Activated T-cell treated with anti-CD3 and anti-CD28 coated beads, Interleukin-2, amount 50 U/mL, for 48 hours (primary cell): Measurements from ENCODE around the gene SULT2B1.
"Not testable (repeated sequence)": the region's sequence is repeated elsewhere in the genome, so short reads cannot be mapped to it uniquely, and the experiment has no call there.

ENCODE experiments used
- DNase-seq, 2 experiments: peaks; one replicate each; pipeline ENCODE4 v3.0.0-alpha.2; 2020

Gene SULT2B1

DNA sequence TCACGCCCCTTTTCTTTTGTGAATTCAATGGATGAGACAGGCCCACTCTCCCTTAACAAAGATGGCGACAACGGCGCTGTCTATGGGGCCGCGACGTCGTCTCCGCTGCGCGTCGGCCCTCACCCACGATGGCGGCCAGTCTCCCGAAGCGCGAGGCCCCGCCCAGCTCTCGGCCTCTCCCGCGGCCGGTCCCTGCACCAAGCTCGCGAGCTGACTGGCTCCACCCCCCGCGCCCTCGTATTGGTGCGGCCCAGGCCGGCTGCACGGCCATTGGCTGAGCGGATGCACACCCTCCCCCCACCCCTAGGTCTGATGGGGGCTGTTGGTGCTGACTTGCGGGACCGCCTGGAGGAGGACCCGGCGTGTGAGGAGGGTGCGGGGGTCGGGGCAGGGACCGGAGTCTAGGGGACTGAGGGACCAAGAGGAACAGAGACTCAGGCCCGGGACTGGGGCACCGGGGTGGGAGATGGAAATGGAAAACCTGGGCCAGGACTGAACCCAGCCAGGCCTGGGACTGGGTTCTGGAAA, 72.2 kb downstream of the SULT2B1 start:
- DNase-seq, result peak; percentile 98 to 99

DNA sequence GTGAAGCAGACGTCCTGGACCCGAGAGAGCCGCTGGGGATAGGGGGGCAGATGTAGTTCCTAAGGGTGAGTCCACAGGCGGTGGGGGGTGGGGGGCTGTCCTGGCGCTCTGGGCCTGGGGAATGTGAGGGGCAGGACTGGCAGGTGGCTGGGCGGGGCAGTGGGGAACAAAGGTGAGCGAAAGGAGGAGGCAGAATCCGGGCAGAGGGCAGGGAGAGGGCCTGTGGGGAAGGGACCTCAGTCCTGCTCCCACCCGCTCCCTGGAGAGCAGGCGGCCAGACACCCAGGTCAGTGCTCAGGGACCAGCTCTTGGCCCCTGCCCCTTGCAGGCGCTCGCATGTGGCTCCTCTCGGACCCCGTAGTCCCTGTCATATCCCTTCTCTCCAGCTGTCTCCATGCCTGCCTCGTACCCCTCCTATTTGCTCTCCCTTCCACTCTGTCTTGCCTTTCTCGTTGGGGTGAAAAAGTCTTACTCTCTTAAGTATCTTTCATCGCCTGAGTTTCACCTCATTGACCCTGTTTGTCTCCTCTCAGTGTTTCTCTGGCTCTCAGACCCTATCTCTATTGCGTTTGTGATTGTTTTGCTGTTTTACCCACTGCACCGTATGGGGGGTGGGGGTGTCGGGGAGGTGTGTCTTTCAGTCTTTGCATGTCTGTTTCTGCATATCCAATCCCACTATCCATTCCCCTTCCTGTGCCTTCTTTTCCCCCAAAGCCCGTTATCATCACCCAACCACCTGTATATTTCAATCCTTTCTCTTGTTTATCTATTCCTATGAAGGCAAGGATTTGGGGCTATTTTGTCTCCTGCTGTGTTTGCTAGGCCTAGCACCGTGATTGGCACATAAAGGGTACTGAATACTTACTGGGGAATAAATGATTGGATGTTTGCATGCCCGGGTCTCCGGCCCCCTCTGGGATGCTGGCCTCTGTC, 73.1 kb downstream of the SULT2B1 start:
- no peak for DNase-seq

DNA sequence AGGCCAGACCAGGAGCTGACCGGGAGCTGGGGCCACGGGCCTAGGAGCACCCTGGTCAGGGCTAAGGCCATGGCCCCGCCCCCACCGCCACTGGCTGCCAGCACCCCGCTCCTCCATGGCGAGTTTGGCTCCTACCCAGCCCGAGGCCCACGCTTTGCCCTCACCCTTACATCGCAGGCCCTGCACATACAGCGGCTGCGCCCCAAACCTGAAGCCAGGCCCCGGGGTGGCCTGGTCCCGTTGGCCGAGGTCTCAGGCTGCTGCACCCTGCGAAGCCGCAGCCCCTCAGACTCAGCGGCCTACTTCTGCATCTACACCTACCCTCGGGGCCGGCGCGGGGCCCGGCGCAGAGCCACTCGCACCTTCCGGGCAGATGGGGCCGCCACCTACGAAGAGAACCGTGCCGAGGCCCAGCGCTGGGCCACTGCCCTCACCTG, 73.9 kb downstream of the SULT2B1 start:
- no peak for DNase-seq

DNA sequence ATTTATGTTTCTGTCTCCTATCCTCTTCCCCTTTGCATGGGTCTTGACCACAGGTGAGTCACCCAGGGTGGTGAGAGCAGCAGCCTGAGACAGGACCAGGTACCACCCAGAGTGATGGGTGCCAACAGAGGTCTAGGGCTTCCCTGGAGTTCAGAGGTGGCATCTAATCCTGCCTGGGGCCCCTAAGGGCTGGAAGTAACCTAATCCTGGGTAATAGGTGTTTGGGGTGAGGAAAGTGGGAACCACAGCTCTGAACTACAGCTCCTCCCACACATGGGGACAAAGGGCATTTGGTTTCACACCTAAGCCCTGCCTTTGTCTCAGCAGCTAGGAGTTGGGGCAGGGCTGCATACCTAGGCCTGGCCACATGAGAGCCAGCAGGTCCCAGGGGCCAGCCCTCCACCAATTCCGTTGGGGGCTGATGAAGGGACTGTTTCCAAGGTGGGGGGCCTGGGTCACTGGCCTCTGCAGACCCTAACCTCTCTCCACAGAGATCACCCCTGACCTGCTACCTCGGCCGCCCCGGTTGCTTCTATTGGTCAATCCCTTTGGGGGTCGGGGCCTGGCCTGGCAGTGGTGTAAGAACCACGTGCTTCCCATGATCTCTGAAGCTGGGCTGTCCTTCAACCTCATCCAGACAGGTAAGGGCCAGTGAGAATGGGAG, 75.4 kb downstream of the SULT2B1 start:
- peak in 1 of 2 experiments; percentile 65 for DNase-seq

DNA sequence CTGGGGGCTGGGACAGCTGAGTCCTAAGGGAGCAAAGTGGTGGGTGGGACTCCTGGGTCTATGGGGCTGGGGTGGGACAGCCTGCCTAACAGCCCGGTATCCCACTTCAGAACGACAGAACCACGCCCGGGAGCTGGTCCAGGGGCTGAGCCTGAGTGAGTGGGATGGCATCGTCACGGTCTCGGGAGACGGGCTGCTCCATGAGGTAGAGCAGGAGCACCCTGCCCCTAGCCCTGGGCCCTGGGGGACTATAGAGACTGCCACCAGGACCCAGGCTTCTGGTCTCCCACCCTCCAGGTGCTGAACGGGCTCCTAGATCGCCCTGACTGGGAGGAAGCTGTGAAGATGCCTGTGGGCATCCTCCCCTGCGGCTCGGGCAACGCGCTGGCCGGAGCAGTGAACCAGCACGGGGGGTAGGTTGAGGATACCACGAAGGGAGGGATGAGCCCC, 75.9 kb downstream of the SULT2B1 start:
- no peak for DNase-seq

DNA sequence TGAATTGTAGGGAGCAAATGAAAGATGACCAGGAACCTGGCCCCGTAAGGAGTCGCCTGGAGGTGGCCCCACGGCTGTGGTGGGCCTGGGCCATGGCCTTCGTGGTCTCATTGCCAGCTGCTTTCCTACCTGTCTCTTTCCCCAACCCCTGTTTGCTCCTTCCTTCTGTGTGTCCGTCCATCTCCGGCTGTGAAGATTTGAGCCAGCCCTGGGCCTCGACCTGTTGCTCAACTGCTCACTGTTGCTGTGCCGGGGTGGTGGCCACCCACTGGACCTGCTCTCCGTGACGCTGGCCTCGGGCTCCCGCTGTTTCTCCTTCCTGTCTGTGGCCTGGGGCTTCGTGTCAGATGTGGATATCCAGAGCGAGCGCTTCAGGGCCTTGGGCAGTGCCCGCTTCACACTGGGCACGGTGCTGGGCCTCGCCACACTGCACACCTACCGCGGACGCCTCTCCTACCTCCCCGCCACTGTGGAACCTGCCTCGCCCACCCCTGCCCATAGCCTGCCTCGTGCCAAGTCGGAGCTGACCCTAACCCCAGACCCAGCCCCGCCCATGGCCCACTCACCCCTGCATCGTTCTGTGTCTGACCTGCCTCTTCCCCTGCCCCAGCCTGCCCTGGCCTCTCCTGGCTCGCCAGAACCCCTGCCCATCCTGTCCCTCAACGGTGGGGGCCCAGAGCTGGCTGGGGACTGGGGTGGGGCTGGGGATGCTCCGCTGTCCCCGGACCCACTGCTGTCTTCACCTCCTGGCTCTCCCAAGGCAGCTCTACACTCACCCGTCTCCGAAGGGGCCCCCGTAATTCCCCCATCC, 76.7 kb downstream of the SULT2B1 start:
- DNase-seq, result no peak

DNA sequence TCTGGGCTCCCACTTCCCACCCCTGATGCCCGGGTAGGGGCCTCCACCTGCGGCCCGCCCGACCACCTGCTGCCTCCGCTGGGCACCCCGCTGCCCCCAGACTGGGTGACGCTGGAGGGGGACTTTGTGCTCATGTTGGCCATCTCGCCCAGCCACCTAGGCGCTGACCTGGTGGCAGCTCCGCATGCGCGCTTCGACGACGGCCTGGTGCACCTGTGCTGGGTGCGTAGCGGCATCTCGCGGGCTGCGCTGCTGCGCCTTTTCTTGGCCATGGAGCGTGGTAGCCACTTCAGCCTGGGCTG, 77.3 kb downstream of the SULT2B1 start:
- no peak for DNase-seq

DNA sequence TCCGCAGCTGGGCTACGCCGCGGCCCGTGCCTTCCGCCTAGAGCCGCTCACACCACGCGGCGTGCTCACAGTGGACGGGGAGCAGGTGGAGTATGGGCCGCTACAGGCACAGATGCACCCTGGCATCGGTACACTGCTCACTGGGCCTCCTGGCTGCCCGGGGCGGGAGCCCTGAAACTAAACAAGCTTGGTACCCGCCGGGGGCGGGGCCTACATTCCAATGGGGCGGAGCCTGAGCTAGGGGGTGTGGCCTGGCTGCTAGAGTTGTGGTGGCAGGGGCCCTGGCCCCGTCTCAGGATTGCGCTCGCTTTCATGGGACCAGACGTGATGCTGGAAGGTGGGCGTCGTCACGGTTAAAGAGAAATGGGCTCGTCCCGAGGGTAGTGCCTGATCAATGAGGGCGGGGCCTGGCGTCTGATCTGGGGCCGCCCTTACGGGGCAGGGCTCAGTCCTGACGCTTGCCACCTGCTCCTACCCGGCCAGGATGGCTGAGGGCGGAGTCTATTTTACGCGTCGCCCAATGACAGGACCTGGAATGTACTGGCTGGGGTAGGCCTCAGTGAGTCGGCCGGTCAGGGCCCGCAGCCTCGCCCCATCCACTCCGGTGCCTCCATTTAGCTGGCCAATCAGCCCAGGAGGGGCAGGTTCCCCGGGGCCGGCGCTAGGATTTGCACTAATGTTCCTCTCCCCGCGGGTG, 77.8 kb downstream of the SULT2B1 start:
- DNase-seq, result peak; percentile 63 to 65

DNA sequence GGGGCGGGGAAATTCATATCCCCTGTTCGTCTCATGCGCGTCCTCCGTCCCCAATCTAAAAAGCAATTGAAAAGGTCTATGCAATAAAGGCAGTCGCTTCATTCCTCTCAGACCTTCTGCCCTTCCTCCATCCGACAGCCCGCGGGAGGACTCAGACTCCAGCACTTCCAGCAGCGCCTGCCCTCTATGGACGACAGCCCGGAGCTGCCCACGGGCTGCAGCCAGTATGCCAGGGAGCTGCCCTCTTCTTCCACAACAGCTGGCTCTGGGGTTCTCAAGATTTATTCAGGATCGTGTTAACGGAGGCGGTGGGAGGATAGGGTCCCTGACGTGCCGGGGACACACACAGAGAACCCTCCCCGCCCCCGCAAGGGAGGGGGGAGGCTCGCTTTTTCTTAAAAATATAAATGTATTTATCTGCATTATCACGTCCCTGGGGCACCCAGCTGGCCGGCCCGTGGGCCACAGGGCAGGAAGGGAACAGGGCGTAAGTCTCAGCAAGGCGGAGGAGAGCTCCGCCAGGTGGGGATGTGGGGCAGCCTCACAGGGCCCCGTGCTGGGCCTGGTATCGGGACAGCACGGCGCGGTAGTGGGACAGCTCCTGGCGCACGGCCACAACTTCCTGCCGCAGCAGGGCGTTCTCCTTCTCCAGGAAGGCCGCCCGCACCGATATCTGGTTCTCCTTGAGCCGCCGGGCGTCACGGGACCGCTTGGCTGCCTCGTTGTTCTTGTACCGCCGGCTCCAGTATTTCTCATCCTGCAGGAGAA, 78.5 kb downstream of the SULT2B1 start:
- DNase-seq, result no peak

DNA sequence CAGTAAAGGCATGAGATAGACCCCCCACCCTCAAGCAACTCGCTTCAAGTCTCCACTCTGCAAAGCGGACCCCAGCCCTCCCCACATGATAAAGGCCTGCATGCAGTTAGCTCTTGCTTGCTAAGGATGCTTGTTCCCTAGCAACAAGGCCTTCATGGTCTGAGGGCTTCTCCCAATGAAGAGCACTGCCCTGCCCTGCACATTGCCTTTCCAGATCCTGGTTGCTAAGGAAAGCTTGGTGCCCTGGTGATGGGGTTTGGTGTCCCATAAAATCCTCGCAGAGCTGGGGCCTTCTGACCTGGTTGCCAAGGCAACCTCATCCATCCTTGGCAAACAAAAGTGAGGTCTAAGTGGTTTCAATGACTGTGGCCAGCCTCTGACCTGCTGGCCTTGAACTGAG, 79.3 kb downstream of the SULT2B1 start:
- no peak for DNase-seq

DNA sequence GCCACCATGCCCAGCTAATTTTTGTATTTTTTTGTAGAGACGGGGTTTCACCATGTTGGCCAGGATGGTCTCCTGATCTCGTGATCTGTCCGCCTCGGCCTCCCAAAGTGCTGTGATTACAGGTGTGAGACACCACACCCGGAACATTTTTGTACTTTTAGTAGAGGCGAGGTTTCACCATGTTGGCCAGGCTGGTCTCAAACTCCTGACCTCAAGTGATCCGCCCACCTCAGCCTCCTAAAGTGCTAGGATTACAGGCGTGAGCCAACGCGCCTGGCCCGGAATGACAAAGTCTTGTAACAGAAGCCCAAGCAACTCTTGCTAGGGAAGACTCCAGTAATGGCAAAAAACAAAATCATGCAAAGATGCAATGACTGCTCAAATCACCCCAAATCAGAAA, 80.3 kb downstream of the SULT2B1 start:
- DNase-seq, result not testable (repeated sequence)

DNA sequence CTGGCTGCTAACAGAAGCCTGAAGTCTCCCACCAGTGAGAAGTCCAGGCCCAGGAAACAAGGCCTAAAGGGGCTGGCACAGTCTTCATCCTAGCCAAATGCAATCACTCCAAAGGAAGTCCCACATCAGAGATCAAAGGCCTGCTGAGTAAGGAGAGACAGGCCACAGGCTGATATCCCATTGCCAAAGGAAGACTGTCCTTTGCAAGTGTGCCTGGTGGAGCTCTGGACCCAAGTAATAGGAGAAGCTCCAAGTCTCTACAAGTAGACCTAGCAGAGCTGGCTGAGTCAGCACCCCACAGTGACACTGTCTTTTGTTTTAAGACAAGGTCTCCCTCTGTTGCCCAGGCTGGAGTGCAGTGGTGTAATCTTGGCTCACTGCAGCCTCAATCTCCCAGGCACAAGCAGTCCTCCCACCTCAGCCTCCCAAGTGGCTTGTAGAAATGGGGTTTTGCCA, 80.7 kb downstream of the SULT2B1 start:
- no peak for DNase-seq

DNA sequence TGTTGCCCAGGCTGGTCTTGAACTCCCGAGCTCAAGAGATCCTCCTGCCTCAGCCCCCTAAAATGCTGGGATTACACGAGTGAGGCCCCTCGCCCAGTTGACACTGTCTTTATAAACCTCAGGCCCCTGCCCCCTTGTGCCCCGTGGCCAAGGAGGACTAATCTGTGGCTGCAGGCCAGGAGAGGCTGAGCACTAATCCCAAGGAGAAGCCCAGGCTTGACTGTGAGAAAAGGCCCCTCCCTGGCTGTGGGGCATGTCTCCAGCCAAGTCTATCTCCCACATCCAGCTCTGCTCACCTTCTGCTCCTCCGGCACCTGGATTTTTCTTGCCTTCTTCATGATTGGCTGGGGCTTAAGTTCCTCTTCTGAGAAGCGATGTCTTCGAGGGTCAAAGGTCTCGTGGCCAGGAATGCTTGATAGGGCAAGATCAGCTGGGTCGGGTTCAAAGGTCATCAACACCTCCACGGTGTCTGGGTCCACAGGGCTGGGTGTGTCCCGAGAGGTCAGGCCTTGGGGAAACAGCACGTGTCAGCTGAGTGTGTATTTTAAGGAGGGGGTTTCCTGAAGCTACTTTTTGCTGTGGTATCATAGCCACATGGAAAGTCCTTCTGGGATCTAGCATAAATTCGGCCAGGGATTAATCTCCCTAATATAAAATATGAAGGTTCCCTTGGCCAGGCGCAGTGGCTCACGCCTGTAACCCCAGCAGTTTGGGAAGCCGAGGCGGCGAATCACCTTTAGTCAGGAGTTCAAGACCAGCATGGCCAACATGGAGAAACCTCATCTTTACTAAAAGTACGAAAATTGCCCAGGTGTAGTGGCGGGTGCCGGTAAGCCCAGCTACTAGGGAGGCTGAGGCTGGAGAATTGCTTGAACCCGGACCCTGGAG, 81.4 kb downstream of the SULT2B1 start:
- DNase-seq, result no peak

DNA sequence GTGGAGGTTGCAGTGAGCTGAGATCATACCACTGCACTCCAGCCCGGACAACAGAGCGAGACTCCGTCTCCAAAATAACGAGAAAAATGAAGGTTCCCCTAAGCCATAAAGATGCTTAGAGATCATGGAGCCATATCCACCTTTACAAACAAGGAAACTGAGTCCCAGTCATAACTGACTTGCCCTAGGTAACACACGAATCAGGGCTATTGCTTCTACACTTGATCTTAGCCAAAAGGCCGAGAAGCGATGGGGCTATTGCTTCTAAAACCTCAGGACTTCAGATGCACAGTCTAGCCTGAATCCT, 82.0 kb downstream of the SULT2B1 start:
- no peak for DNase-seq

DNA sequence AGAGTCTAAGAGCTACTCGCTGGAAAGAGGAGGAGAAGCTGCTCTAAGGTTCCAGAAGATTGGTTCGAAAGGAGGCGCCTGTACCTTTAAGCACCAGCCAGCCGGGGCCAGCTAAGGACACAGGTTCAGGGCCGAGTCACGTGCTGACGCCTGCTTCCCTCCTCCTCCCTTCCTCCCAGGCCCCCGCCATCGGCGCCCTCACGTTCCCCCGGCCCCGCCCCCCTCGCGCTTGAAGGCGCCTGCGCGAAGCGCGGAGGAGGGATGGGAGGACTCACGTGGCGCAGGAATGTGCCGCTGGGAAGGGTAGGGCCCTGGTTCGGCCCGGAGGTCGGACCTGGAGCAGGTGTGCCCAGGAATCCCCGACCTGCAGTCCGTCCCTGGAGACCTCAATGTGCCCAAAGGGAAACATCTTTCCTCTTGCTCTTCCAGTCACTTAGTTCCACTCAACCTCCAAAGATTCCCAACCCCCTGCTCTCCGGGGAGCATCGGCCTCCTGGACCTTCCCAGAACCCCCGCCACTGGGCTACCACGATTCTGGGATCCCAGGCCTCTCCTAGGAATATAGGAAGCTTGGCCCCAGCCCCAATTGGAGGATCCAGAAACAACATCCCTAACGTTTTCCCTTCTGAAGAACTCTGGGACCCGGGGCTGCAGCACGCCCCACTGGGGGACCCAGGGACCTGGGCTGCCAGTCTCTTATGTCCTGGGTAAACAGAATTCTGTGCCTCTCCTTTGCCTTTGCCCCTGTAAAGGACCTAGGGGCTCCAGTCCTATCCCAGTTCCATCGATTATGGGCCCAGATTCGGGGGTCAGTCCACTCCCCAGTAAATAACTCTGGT, 82.7 kb downstream of the SULT2B1 start:
- DNase-seq, result peak; percentile 95 to 97

DNA sequence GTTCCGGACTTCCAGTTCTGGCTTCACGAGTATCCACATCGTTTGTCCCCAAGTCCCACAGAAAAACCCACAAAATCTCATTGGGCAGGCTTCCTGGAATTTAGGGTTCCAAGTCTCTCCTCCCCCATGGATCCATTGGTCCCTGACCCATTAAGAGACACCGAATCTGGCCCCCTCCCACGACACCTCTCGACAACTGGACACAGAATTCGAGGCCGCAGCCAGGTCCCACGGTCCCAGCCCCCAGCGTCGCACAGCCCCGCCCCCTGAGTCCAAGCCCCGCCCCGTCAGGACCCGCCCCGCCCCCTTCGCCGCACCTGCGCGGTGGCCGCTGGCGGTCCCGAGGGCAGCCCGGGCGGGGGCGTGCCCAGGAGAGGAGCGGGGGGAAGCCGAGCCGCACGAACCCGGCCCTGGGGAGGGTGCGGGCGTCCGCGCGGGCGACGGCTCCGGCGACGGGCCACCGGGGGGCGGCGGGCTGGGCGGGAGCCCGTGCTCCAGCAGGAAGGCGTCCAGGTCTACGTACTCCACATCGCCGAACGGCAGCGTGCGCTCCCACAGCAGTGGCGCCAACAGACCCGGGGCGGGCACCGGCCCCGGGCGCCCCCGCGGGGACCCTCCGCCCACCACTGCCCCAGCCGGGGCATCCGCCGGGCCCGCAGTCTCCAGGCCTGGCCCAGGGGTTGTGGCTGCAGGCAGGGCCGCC, 83.4 kb downstream of the SULT2B1 start:
- DNase-seq, result peak; percentile 81 to 86

DNA sequence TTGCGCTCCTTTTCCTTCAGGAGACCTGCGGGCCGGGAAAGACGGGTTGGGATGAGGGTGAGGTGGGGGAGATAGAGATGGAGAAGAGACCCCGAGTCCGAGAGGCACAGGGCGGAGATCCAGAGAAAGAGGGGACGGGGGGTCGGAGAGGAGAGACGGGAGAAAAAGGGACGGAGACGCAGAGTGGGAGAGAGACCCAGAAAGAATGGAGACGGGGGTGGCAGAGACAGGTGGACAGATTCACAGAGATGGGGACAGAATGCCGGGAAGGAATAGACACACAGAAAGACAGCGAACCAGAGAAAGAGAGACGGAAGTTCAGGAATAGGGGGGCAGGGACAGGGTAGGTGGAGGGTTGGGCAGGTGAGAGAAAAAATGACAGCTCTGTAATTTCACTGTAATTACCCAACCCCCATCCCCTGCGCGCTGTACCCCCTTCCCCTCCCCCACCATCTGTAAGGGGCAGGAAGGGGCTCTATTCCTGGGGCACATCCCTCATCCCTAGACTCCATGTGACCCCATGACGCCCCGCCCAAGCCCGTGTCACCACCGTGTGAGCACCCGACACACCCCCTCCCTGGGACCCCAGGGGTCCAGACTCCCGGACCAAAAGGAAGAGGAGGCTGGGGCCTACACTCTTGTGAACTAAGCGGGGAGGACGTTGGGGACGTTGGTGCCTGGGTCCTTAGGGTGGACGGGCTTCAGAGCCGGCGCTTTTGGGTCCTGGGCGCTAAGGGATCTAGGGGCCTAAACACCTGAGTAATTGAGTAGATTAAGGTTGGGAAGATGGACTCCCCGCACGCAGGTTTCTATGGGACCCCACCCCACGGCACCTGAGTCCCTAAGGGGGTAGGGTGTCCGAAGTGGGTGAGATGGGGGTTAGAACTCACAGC, 84.2 kb downstream of the SULT2B1 start:
- DNase-seq, result no peak

DNA sequence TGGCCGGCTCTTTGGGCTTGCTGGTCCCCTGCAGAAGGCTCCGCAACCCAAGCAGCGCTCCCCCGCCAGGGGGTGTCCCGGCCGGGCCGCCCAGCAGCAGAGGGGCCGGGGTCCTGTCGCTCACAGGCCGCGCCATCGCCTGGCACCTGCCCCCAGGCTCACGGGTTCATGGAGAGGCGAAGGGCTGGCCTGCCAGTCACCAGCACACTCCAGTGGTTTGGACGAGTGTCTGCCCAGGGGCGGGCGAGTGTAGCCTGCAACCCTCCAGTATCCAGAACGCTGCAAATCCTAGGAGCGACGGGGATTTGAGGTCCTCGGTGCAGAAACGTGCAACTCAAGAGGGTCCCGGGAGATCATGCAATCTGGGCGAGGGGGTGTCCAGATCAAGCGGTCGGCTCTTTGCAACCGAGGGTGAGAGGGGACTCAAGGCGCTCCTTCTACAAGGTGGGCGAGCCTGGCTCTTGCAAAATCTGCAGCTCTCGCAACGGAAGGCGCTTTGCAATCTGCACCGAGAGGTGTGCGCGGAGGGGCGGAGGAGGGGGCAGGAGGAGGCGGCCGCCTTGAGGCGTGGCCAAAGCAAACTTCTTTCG, 85.0 kb downstream of the SULT2B1 start, which contains the start of gene DBP:
TSS of gene DBP (minus strand) at position 521 of the 590 bp plus-strand sequence. CDS start at position 136, 385 bp downstream.
- no peak for DNase-seq
